ACHN (cell line): ENCODE data around the gene RFT1.
A peak's percentile ranks its signal among the peaks of the same experiment; 100 is the strongest.
"Not testable (repeated sequence)": the region's sequence is repeated elsewhere in the genome, so short reads cannot be mapped to it uniquely, and the experiment has no call there.

Source experiments
- DNase-seq: peaks from one replicate; pipeline ENCODE4 v3.0.0-alpha.2; 2015
- in situ Hi-C: cut with HindIII; loops from 2 replicates; pipeline ENCODE4 v1.10.0; 2017; ENCODE audit warnings: low sequenced_read_pairs, low pct_ligation_motif_present, low pct_unique_long_range_greater_than_20kb

Gene RFT1

DNA sequence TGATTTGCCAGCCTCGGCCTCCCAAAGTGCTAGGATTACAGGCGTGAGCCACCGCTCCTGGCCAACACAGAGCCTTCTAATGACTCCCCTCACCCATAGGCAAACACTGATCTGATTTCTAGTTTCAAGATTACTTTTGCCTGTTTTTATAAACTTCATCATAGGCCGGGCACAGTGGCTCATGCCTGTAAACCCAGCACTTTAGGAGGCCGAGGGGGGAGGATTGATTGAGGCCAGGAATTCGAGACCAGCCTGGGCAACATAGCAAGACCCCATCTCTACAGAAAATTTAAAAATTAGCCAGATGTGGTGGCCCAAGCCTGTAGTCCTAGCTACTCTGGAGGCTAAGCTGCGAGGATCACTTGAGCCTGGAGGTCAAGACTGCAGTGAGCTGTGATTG lies 76.0 kb downstream of the RFT1 start:
- in situ Hi-C loops, DNase-seq: not testable (repeated sequence)

DNA sequence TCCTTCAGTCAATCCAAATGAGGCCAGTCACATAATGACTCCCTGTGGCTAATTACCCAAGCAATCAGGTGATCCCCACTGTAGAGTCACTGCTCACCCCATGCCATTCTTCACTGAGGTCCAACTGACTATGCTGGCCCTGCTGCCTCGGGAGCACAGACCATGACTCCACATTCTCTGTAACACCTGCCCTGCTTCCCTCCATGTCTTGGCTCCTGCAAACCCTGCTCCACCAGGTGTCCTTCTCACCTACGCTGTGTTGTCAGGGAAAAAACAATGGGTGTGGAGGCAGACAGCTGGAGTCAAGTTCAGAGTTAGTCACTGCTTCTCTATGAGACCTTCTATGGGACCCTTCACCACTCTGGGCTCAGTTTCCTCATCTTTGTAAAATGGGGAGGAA lies 78.3 kb downstream of the RFT1 start:
- DNase-seq: no peak
- in situ Hi-C loops: no loop called here

DNA sequence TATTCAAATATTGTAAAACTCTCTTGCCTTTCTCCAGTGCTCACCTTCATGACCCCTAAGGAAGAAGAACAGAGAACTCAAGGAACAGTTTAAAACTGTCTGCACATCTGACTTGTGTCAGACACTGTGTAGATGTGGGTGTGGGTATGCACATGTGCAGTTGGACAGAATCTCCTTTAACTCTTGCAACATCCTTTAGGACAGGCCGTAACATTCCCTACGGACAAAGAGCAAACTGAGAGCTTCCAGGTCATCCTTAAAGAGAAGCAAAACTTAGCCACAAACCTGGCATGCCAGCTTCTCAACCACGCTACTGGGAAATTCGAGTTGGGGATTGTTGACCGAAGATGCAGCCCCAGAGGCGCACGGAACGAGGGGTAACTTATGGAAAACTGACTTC lies 80.2 kb downstream of the RFT1 start:
- in situ Hi-C loops: no loop called here
- DNase-seq: no peak

DNA sequence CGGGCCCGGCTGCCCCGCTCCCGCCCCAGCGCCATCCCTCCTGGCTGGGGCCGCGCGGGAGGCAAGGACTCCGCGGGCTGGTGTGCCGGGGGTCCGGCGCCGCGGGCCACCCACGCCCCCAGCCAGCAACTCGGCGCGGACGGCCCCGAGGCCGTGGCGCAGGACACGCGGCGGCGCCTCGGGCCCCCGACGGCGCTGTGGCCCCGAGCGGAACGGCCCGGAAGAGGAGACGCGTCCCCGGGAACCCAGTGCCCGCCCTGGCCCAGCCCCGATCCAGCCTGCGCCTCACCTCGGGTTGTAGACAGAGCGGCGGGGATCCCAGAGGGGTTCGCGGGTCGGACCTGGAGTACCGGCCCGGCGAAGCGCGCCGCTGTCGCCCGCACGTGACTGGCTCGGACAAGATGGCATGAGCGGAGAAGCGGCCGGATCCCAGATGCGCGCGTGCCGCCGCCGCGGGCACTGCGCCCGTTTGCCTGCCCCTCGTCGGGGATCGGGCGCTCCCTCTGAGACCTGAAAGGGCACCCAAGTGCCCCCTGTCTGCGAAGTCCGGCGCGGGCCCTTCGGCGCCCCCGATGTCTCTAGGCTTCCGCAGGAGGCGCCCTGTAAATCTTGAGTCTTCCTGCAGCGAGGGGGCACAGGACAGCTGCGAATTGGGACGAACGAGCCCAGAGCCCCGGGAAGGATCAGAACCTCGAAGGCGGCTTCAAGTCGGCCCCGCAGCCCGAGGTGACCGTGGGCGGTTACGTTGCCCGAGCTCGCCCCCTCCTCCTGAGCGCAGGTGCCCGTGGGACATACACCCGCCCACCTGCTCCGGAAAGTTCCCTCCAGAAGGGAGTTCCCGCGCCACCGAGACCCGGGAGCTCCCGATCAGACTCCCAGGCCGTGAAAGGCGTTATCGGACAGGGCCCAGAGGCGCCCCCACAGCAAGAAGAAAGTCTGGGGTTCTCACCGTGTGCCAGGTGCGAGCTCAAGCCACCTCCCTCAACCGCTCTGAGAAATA lies 83.8 kb downstream of the RFT1 start:
- peak; percentile 65 for DNase-seq
- in situ Hi-C loops: no loop called here

DNA sequence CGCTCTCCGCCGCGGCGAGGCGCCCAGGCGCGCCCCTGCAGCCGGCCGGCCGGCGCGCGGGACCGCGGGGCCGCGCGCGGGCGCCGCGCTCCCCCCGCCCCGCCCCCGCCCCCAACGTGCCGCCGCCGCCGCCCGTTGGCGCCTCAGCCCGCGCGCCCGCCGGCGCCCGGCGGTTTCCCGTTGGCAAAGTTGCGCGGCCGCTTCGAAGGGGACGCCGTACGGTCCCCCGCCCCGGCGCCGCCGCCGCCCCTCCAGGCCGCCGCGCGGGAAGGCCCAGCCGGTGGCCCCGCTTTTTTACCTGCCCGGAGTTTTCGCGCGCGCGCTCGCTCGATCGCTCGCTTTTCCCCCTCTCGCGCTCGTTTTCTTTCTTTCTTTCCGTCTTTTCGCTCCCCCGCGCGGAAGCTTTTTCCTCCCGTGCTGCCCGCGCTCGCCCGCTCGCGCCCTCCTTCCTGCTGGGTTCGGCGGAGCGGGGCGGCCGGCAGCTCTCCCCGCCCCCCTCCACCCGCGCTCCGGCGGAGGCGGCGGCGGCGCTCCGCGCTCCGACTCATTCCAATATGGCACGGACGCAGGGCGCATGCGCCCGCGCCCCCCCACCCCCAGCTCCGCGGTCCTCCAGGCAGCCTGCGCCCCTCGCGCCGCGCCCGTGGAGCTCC lies 84.6 kb downstream of the RFT1 start, which contains the start of gene SFMBT1:
Gene SFMBT1, minus strand, starts transcription at position 556 of the 653 bp plus-strand sequence. CDS start 76,945 bp downstream, outside the sequence.
- in situ Hi-C loops: no loop called here
- peak; percentile 71 for DNase-seq

DNA sequence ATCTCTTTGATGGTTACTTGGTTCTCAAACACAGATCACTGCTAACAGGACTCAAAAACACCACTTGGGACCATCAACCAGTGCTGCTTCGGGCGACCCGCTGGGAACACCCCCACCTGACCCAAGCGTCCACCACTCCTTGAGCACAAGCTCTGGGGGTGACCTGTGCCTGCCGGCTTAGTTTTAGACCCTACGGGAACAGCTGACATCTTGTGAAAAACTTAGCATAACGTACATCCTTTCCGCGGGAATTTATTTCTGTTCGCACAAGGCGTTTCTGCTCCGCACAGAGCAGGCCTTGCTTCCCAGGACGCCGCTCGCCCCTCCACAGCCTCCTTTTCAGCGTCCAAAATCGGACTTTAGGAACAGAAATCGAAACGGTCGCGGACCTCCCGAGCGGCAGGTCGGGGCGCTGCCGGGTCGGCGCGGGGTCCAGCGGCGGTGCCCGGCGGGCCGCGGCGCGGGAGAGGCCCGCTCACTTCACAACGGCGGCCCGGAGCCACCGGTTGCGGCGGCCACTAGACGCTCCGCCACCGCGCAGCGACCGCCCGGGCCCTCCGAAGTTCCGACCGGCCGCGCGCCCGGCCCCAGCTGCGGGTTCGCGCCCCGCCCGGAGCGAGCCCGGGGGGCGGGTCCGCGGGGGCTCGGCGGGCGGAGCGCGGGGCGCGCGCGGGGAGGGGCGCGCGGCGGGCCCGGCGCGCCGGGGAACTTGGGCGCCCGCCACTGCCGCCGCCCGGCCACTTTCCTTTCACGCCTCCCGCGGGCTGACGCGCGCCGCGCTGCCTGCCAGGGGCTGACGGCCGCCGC lies 85.3 kb downstream of the RFT1 start:
- peak; percentile 60 for DNase-seq
- in situ Hi-C loops: no loop called here

DNA sequence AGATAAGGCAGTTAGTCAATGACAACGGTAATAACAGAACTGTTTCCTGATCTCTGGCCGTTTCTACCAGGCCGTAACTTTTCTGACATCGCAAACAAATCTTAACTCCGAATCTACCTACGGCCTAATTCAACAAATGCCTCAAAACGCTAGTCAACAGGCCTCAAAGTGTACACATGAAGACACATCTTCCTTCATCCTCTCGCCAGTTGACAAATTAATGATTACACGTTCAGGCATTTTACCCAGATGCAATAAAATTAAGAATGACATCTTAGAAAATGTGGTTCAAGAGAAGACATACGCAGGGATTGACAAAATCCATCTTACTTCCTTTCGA lies 85.9 kb downstream of the RFT1 start:
- in situ Hi-C loops: no loop called here
- DNase-seq: peak; percentile 31

DNA sequence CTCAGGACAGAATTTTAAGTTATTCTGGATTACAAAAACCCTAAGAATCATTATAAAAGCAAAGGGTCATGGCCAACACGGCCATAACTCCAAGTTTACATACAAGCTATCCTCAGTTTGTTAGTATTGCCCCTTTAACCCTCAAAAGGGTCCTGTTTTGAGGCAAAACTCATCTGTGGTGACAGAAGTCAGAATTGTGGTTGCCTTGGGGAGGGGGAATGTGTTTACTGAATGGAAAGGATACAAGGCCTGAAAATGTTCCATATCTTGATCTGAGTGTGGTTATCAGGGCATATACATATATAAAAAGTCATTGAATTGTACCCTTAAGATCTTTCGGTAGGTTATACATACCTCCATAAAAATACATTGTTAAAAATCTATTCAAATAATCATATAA lies 86.5 kb downstream of the RFT1 start:
- in situ Hi-C loops: no loop called here
- no peak for DNase-seq

DNA sequence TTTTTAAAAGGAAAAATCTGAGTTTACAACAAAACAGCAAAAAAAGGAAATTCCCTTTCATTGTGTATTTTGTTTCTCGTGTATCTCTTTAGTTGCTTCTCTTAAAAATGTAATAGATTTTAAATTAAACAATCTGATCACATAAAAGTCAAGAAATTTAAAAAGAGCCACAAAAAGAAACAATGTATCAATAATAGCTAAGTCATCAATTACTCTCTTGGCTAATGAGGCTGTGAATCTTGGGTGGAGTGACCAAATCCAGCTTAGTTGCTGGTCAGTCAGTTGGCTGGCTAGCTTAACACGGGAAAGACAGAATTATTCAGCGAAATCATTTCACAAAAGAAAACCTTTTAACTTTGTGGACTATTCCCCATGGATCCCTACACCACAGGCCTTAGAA lies 87.6 kb downstream of the RFT1 start:
- in situ Hi-C loops: no loop called here
- no peak for DNase-seq

DNA sequence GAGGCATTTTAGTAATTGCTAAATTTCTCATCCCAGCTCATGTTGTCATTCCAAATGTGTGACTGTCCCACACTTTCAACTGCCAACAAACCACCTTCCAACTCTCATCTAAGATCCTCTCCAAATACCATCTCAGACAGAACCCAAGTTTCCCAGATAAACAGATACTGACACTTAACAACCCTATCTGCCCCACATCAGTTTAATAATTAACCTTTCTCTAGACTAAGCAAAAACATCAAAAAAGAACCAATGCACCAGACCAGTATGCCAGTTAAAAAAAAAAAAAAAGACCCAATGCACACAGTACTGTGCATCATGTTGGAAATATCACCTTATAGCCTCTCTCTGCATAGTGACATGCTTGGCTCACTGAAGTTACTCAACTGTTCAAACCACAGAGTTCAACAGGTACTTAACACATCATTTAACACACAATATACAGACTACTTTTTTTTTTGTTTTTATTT lies 89.8 kb downstream of the RFT1 start:
- in situ Hi-C loops: no loop called here
- DNase-seq: peak; percentile 33

DNA sequence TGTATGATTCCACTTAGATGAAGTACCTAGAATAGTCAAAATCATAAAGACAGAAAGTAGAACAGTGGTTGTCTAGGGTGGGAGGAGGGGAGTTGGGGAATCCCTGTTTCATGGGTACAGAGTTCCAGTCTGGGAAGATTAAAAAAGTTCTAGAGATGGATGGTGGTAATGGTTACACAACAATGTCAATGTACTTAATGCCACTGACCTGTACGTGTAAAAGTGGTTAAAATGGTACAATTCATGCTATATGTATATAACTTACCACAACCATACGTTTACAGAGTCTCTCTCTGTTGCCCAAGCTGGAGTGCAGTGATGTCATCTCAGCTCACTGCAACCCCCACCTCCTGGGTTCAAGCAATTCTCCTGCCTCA lies 90.9 kb downstream of the RFT1 start:
- no peak for DNase-seq
- in situ Hi-C loops: no loop called here

DNA sequence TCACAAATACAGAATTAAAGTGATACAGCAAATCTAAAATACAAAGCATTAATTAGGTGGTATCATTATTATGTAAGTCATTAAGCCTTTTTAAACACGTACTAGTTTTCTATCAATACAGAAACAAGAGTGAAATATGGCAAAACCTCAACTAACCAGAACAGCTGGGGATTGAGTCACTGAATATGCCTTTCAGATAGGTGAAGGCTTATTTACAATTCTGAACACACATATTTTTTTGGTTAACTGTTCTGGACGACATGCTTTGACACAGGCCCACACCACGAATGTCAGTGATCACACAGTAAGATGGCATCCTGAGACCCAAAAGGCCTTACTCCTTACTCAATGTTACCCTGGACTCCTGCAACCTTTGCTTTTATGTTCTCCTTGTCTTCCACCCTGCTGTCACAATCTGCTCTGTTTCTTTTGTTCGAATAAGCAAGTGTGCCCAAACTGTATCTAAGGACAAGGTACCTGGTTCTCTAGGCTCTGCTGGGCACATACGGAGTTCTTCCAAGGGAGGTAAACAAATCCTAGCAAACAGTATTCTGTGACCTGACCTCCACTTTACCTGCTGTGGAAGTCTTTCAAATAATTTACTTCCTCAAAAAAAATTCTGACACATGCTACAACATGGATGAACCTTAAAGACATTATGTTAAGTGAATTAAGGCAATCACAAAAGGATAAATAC lies 91.4 kb downstream of the RFT1 start:
- in situ Hi-C loops: no loop called here
- DNase-seq: no peak
